Activated naive CD8-positive, alpha-beta T cell (primary cell): ENCODE measurements around the gene PCBD2.
"Not testable (repeated sequence)": the region's sequence is repeated elsewhere in the genome, so short reads cannot be mapped to it uniquely, and the experiment has no call there.

ENCODE experiments used
- H3K27ac Mint-ChIP-seq: one replicate; pipeline ENCODE4 v1.8.0; 2021; ENCODE audit warnings: mixed read lengths
- H3K27me3 Mint-ChIP-seq: one replicate; pipeline ENCODE4 v1.8.0; 2021; ENCODE audit warnings: mixed read lengths
- H3K36me3 Mint-ChIP-seq: one replicate; pipeline ENCODE4 v1.8.0; 2021; ENCODE audit warnings: mixed read lengths
- H3K4me1 Mint-ChIP-seq: one replicate; pipeline ENCODE4 v1.8.0; 2021; ENCODE audit warnings: low read depth, mixed read lengths
- H3K4me3 Mint-ChIP-seq: one replicate; pipeline ENCODE4 v1.8.0; 2021; ENCODE audit warnings: mild to moderate bottlenecking, mixed read lengths
- H3K9me3 Mint-ChIP-seq: one replicate; pipeline ENCODE4 v1.8.0; 2021; ENCODE audit warnings: low read depth, mixed read lengths

PCBD2 gene

GRCh38 chr5:134891473-134891872, 13.5 kb upstream of the PCBD2 start:
- Mint-ChIP-seq H3K4me3 (no peak overlapping the region), H3K36me3 (peaks cover 4% of the 10 kb centered on the region), H3K27me3 (no peaks in the 10 kb centered on the region), H3K27ac (no peak overlapping the region), H3K4me1 (peaks cover 11% of the 10 kb centered on the region), H3K9me3 (no peaks in the 10 kb centered on the region)

DNA sequence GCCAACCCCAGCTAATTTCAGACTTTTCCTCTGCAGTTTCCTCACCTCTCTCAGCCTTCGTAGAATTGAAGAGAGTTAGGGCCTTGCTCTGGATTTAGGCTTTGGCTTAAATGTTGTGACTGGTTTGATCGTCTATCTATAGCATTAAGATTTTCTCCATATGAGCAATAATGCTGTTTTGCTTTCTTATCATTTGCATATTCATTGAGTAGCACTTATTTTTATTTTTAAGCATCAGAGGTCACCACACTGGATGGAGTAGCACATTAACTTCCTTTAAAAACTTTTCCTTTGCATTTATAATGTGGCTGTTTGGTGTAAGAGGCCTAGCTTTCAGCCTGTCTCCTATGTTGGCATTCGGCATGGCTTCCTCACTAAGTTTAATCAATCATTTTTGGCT, 12.6 kb upstream of the PCBD2 start:
- Mint-ChIP-seq H3K4me3 (no peak overlapping the region), H3K9me3 (no peaks in the 10 kb centered on the region), H3K27ac (no peak overlapping the region), H3K36me3 (peaks cover 4% of the 10 kb centered on the region), H3K27me3 (no peaks in the 10 kb centered on the region), H3K4me1 (peaks cover 9% of the 10 kb centered on the region)

DNA sequence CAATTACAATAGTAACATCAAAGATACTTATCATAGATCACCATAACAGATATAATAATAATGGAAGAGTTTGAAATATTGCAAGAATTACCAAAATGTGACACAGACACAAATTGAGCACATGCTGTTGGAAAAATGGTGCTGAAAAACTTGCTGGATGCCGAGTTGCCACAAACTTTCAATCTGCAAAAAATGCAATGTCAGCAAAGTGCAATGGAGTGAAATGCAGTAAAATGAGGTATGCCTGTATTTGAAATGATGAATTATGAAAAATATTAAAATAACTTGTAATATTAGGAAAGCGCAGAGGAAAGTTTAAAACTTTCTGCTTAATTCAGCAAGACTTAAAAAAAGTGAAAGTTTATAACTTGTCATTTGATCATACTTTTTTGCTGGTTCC, 12.0 kb upstream of the PCBD2 start:
- peaks cover 4% of the 10 kb centered on the region for H3K36me3 Mint-ChIP-seq
- no peak overlapping the region for H3K27ac Mint-ChIP-seq
- H3K9me3 Mint-ChIP-seq = no peaks in the 10 kb centered on the region
- H3K4me1 Mint-ChIP-seq = peaks cover 9% of the 10 kb centered on the region
- H3K4me3 Mint-ChIP-seq = no peak overlapping the region
- no peaks in the 10 kb centered on the region for H3K27me3 Mint-ChIP-seq

DNA sequence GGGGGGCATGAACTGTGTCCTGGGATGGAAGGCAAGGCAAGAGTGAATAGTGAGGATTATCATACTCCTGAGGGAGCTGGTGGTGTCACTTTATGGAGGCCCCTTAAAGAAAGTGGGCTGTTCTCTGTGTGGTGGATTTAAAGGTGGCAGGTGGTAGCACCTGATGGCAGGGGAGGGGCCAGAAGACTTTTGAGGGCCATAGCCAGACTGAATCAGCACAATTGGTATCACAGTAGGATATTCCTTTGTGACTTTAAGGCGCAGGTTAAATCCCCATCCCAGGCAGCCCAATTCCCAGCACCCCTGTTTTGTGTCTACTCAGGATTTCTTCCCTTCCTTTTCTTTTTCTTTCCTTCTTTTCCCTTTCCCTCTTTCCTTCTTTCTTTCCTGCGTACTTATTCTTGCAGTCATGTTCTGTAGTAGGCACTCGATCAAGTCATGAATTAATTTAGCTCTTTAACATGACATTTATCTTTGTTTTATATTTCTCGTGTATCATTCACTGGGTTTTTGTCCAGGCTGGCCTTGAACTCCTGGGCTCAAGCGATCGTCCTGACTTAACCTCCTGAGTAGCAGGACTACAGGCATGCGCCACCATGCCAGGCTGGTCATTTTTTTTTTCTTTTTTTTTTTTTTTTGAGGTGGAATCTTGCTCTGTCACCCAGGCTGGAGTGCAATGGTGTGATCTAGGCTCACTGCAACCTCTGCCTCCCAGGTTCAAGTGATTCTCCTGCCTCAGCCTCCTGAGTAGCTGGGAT, 11.0 kb upstream of the PCBD2 start:
- Mint-ChIP-seq H3K27ac (no peak overlapping the region), H3K27me3 (no peaks in the 10 kb centered on the region), H3K9me3 (no peaks in the 10 kb centered on the region)

DNA sequence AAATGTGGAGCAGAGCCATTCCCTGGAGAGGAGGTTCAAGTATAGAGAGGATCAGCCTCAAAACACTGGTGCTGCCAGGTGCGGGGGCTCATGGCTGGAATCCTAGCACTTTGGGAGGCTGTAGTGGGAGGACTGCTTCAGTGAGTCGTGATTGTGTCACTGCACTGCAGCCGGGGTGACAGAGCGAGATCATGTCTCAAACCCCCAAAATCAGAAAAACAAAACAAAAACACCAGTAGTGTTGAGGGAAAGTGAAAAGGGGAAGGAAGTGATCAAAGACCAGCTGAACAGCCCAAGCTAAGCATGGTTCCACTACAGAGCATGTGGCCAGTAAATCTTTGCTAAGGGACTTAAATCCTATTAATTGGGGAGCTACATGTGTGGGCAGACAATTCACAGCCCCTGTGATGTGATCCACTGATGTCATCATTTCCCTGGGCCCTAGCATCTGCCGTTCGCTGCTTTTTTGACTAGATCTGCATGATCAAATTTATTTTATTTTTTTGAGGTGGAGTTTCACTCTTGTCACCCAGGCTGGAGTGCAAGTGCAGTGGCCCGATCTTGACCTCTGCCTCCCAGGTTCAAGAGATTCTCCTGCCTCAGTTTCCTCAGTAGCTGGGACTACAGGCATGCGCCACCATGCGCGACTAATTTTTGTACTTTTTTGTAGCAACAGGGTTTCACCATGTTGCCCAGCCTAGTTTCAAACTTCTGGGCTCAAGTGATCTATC, 2.7 kb upstream of the PCBD2 start:
- Mint-ChIP-seq H3K4me3 (peak overlapping the region; percentile 58), H3K27ac (peak overlapping the region; percentile 67), H3K27me3 (no peaks in the 10 kb centered on the region), H3K9me3 (no peaks in the 10 kb centered on the region), H3K36me3 (no peaks in the 10 kb centered on the region), H3K4me1 (peaks cover 14% of the 10 kb centered on the region)

More for the DNA sequence above, 11.0 kb upstream of the PCBD2 start:
- Mint-ChIP-seq H3K4me3 (no peak overlapping the region), H3K36me3 (peaks cover 4% of the 10 kb centered on the region), H3K4me1 (peaks cover 5% of the 10 kb centered on the region)

- Mint-ChIP-seq H3K9me3 (no peaks in the 10 kb centered on the region), H3K27ac (peak overlapping the region; percentile 98), H3K36me3 (no peaks in the 10 kb centered on the region), H3K4me3 (peak overlapping the region; percentile 96), H3K27me3 (no peaks in the 10 kb centered on the region), H3K4me1 (peaks cover 16% of the 10 kb centered on the region)
These were observed 490 bp downstream of the PCBD2 start for GRCh38 chr5:134905246-134905996.

DNA sequence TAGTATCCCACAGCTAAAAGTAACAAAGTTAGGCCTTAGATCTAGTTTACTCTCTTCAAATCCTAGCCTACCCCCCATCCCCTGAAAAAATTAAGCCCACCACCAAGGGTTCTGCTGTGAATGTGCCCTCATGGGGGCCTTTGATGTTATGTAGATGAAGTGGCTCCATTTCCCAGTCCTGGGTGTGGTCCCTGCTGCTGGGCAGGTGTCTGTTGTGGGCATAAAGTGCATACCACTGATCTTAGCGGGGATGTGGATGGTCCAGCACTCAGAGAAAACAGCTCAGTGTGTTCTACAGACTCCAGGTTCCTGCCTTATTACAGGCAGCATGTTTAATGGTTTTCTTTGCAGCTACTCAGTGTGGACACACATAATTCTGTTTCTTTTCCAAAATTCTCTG, 1.9 kb downstream of the PCBD2 start:
- H3K27ac Mint-ChIP-seq = peak overlapping the region; percentile 50
- no peaks in the 10 kb centered on the region for H3K27me3 Mint-ChIP-seq
- H3K9me3 Mint-ChIP-seq = no peaks in the 10 kb centered on the region
- peaks cover 13% of the 10 kb centered on the region for H3K4me1 Mint-ChIP-seq
- no peaks in the 10 kb centered on the region for H3K36me3 Mint-ChIP-seq
- H3K4me3 Mint-ChIP-seq = peak overlapping the region; percentile 38

GRCh38 chr5:134910752-134911151, 5.8 kb downstream of the PCBD2 start:
- H3K36me3 Mint-ChIP-seq, H3K27ac Mint-ChIP-seq, H3K9me3 Mint-ChIP-seq, H3K4me3 Mint-ChIP-seq, H3K27me3 Mint-ChIP-seq, H3K4me1 Mint-ChIP-seq: not testable (repeated sequence)

- H3K9me3 Mint-ChIP-seq = no peaks in the 10 kb centered on the region
- H3K27me3 Mint-ChIP-seq = no peaks in the 10 kb centered on the region
- no peak overlapping the region for H3K27ac Mint-ChIP-seq
- H3K36me3 Mint-ChIP-seq = no peaks in the 10 kb centered on the region
- H3K4me1 Mint-ChIP-seq = peaks cover 3% of the 10 kb centered on the region
- no peak overlapping the region for H3K4me3 Mint-ChIP-seq
These were observed 6.6 kb downstream of the PCBD2 start for GRCh38 chr5:134911285-134912206.

GRCh38 chr5:134913254-134913653, 8.3 kb downstream of the PCBD2 start:
- H3K4me1 Mint-ChIP-seq = peaks cover 3% of the 10 kb centered on the region
- H3K4me3 Mint-ChIP-seq = no peak overlapping the region
- H3K36me3 Mint-ChIP-seq = peaks cover 3% of the 10 kb centered on the region
- H3K27me3 Mint-ChIP-seq = no peaks in the 10 kb centered on the region
- no peak overlapping the region for H3K27ac Mint-ChIP-seq
- H3K9me3 Mint-ChIP-seq = no peaks in the 10 kb centered on the region

- H3K4me3 Mint-ChIP-seq = no peak overlapping the region
- H3K27me3 Mint-ChIP-seq = no peaks in the 10 kb centered on the region
These were observed 8.9 kb downstream of the PCBD2 start for GRCh38 chr5:134913795-134914194.

DNA sequence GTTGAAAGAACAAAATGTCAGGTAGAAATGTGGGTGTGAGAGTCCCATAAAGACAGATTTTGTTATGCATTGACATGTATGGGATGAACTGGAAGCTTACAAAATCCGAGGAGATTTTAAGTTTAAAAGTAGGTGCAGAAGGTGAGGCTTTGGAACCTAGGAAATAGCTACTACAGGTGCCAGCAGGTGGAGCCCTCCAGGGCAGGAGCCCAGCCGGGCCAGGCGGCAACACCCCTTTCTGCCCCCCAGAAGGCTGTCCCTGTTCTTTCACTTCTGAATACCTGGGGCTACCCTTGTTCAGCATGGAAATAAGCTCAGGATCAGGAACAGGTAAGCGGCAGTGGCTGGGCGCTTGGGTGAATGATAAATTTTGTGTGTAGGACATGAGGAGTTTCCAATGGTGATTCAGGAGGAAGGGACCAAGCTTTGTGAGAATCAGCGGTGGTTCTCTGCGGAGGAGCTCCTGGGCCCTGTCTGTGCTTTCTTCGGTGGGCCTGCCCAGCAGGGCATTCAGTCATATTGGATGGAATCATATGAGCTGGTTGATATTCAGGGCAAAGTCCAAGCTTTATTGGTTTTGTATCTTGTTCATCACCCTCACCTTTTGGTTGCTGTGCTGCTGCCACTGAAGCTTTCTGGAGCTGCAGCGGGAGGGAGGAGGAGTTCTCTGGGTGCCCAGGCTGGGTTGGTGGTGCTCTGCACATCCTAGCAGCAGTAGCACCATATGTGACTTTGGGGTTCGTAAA, 12.3 kb downstream of the PCBD2 start:
- no peaks in the 10 kb centered on the region for H3K27me3 Mint-ChIP-seq
- peaks cover 12% of the 10 kb centered on the region for H3K4me1 Mint-ChIP-seq
- H3K36me3 Mint-ChIP-seq = peaks cover 11% of the 10 kb centered on the region
- H3K4me3 Mint-ChIP-seq = no peak overlapping the region
- H3K27ac Mint-ChIP-seq = no peak overlapping the region
- H3K9me3 Mint-ChIP-seq = no peaks in the 10 kb centered on the region

More at GRCh38 chr5:134913795-134914194, 8.9 kb downstream of the PCBD2 start:
- Mint-ChIP-seq H3K9me3 (no peaks in the 10 kb centered on the region), H3K27ac (no peak overlapping the region), H3K36me3 (peaks cover 3% of the 10 kb centered on the region), H3K4me1 (peaks cover 6% of the 10 kb centered on the region)

DNA sequence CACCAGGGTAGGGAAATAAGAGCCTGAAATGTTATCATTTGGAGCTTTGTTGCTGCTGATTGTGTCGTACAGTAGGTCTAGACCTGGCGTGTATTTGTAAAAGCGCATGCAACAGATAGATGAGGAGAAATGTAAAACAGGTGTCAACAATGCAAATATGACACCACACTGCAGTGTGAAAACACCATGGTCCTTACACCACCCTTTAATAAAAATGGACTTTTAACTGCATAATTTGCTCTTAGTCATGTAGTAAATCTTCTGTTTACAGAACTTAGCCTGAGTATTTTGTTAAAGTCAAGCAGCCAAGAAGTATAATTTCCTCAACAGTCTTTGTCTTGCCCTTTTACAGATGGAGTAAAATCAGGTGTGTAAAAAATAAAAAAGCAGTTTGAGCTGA, 13.9 kb downstream of the PCBD2 start:
- peaks cover 13% of the 10 kb centered on the region for H3K36me3 Mint-ChIP-seq
- no peaks in the 10 kb centered on the region for H3K9me3 Mint-ChIP-seq
- H3K27ac Mint-ChIP-seq = peak overlapping the region; percentile 5
- H3K27me3 Mint-ChIP-seq = no peaks in the 10 kb centered on the region
- H3K4me3 Mint-ChIP-seq = no peak overlapping the region
- H3K4me1 Mint-ChIP-seq = peaks cover 12% of the 10 kb centered on the region
